ENCODE results near the gene TMEM151A.

TMEM151A gene

GRCh38 chr11:66322732-66323427, 31.2 kb downstream of the TMEM151A start:
- no peak for DNase-seq (ENCODE audit: low spot score)

- no peak for DNase-seq (ENCODE audit: low spot score)
These were observed 32.0 kb downstream of the TMEM151A start for GRCh38 chr11:66323684-66324083.

GRCh38 chr11:66324664-66325063, 33.0 kb downstream of the TMEM151A start:
- no peak for DNase-seq (ENCODE audit: low spot score)

- no peak for DNase-seq (ENCODE audit: low spot score)
These were observed 33.6 kb downstream of the TMEM151A start for GRCh38 chr11:66325263-66325671.

GRCh38 chr11:66326261-66327111, 34.8 kb downstream of the TMEM151A start:
- DNase-seq (ENCODE audit: low spot score): peak; percentile 28

GRCh38 chr11:66327171-66328030, 35.7 kb downstream of the TMEM151A start:
- DNase-seq (ENCODE audit: low spot score): no peak

- no peak for DNase-seq (ENCODE audit: low spot score)
These were observed 36.3 kb downstream of the TMEM151A start for GRCh38 chr11:66328031-66328301.

GRCh38 chr11:66328302-66329144, 36.8 kb downstream of the TMEM151A start:
- DNase-seq (ENCODE audit: low spot score): peak; percentile 89

- DNase-seq (ENCODE audit: low spot score): no peak
These were observed 37.5 kb downstream of the TMEM151A start for GRCh38 chr11:66329165-66329673.

- DNase-seq (ENCODE audit: low spot score): peak; percentile 41
These were observed 39.2 kb downstream of the TMEM151A start for GRCh38 chr11:66330931-66331330.

- DNase-seq (ENCODE audit: low spot score): no peak
These were observed 40.1 kb downstream of the TMEM151A start for GRCh38 chr11:66331542-66332370.

- DNase-seq (ENCODE audit: low spot score): no peak
These were observed 40.9 kb downstream of the TMEM151A start for GRCh38 chr11:66332371-66333219.

GRCh38 chr11:66333220-66333877, 41.7 kb downstream of the TMEM151A start:
- DNase-seq (ENCODE audit: low spot score): no peak

GRCh38 chr11:66333896-66334604, 42.4 kb downstream of the TMEM151A start:
- no peak for DNase-seq (ENCODE audit: low spot score)

- peak; percentile 35 for DNase-seq (ENCODE audit: low spot score)
These were observed 43.1 kb downstream of the TMEM151A start for GRCh38 chr11:66334605-66335442.

- DNase-seq (ENCODE audit: low spot score): peak; percentile 39
These were observed 44.0 kb downstream of the TMEM151A start for GRCh38 chr11:66335531-66336233.
